Superior temporal gyrus (tissue), 1 donor: ENCODE data around the gene UQCRFS1.
"Not testable (repeated sequence)": the region's sequence is repeated elsewhere in the genome, so short reads cannot be mapped to it uniquely, and the experiment has no call there.

Experiments
- DNase-seq: peaks from one replicate; pipeline ENCODE4 v3.0.0-alpha.2; 2016; ENCODE audit errors: extremely low spot score

UQCRFS1 gene

GRCh38 chr19:29214411-29214810 is 1.5 kb upstream of the UQCRFS1 start:
- DNase-seq: no peak

GRCh38 chr19:29212356-29212647 is 649 bp downstream of the UQCRFS1 start:
- peak; percentile 14 for DNase-seq

- DNase-seq: peak; percentile 8
Measured at GRCh38 chr19:29211562-29212355, 1.2 kb downstream of the UQCRFS1 start.

GRCh38 chr19:29211041-29211440 is 1.9 kb downstream of the UQCRFS1 start:
- DNase-seq: not testable (repeated sequence)

- not testable (repeated sequence) for DNase-seq
Measured at GRCh38 chr19:29210502-29210901, 2.4 kb downstream of the UQCRFS1 start.

- not testable (repeated sequence) for DNase-seq
Measured at GRCh38 chr19:29207403-29208187, 5.4 kb downstream of the UQCRFS1 start.

DNA sequence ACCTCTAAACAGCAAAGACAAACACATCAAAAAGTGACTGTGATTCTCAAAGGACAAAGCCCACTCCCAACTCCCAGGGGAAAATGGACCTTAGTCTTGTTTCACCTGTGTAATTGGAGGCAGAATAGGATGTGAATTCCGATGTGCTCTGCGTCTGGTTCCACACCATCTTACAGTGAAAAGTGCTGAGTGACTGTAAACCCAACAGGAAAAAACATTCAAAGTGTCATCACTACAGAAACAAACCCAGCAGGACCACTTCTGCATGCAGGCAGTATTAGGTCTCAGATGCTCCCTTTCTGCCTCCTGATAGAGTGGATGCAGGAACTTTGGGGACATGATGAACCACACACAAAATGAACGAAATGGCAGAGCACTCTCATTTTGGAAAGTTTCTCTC is 6.5 kb downstream of the UQCRFS1 start:
- DNase-seq: no peak

DNA sequence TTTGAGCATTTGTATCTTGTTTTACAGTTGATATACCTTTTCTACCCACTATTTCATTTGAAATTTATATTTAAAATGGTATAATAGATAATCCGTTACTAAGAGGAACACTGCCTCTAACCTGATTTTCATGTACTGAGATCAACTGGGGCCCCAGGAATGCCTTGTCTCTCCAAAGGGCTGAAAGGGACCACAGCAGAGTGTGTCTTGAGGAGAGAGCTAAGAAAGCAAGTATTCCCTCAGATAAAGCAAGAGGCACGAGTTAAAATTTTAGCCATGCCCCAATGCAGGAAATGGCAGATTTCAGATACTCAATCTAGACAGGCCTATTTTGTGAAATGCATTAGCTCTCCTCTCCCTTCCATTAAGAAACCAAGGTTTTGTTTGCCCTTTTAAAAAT is 10.7 kb downstream of the UQCRFS1 start:
- DNase-seq: no peak

DNA sequence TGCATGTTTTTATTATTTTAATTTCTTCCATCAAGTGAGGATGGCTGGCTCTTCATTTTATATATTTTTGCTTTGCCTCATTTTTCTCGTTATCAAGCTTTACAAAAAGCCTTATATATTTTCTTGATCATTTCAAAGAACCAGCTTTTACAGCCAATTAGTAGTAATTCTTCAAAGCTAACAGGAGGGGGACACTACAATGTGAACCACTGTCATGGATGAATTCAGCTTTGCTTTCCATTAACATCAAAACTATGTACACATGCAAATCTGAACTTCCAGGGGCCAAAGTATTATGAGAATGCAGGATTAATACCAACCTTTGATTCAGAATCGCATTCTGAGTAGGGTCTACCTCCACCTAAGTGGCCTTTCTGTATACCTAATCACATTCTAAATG is 11.1 kb downstream of the UQCRFS1 start:
- DNase-seq: no peak

DNA sequence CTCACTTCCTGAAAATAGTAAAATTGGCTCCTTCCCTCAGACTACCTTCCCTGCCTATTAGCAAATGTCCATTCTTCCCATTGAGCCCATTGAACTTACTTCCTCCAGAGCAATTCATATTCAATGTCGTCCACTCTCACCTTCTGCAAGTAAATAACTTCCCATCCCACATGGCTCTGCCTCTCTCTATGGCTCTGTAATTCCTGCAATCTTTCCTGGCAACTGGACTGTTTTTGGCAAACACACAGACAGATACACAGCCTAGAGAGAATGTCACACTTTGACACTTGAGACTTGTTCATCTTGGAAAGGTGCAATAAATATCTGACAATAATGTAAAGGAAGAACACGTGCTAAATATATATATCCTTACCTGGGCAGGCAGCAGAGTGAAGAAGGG is 18.3 kb downstream of the UQCRFS1 start:
- DNase-seq: no peak

GRCh38 chr19:29193155-29193554 is 19.8 kb downstream of the UQCRFS1 start:
- DNase-seq: no peak

DNA sequence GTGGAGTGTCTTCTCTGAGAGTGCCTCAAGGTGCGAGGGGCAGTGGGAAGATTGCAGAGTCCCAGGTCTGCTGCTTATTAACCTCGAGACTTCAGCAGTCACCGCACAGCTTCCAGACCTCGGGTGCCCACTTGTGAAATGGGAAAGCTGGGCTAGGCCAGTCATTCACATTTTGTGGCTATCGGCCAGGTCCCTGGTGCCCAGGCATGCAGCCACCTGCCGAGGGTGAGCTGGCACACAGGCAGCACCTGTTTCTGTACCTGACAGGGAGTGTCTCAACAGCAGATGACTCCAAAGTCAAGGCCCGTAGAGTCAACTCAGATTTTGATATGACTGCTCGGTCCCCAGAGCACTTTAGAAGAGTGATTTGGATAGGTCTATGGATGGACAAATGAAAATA is 21.9 kb downstream of the UQCRFS1 start:
- no peak for DNase-seq

DNA sequence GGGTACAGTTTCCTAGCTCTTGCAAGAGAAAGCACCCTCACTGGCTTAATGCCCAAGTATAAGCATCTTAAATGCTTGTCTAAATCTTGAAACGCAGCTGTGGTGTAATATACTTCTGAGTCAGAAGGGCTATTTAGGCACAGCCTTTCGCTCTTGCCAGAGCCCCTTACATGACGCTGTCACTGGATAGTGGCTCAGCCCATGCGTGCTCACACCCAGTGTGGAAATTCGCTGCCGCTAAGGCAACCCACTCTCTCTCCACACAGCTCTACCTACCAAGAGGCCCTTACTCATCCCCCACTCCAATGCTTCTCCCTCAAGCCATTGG is 24.0 kb downstream of the UQCRFS1 start:
- peak; percentile 47 for DNase-seq

GRCh38 chr19:29188289-29189032 is 24.5 kb downstream of the UQCRFS1 start:
- peak; percentile 23 for DNase-seq

GRCh38 chr19:29187676-29188075 is 25.3 kb downstream of the UQCRFS1 start:
- DNase-seq: peak; percentile 38

- no peak for DNase-seq
Measured at GRCh38 chr19:29185427-29185826, 27.5 kb downstream of the UQCRFS1 start.

GRCh38 chr19:29176981-29177754 is 35.8 kb downstream of the UQCRFS1 start:
- DNase-seq: no peak

DNA sequence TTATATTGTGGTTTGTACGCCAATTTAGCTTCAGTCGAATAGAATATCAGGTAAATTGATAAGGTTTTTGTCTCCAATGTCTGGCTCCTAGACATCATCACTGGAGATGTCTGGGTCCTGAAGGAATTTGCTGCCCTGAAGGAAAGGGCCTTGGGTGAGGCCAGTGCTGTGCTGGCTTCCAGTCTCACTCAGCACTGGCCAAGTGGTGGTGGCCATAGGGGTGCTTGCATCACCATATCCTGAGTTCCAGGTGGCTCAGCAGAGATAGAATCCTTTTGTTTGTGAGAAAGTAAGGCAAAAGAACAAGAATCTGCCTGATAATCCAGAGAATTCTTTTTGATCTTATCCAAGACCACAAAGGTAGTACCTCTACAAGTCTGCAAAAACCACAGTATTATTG is 39.1 kb downstream of the UQCRFS1 start:
- no peak for DNase-seq

DNA sequence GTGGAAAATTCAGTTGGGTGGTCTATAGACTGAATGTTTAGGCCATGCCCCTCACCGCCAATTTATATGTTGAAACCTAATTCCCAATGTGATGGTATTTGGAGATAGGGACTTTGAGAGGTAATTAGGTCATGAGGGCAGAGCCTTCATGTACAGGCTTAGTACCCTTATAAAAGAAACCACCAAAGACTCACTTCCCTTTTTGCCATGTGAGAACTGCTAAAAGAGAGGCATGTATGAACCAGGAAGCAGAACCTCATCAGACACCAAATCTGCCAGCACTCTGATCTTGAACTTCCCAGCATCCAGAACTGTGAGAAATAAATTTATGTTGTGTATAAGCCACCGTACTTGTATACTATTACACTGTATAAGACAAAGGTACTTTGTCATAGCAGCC is 40.6 kb downstream of the UQCRFS1 start:
- DNase-seq: no peak

GRCh38 chr19:29171525-29171924 is 41.4 kb downstream of the UQCRFS1 start:
- DNase-seq: no peak

DNA sequence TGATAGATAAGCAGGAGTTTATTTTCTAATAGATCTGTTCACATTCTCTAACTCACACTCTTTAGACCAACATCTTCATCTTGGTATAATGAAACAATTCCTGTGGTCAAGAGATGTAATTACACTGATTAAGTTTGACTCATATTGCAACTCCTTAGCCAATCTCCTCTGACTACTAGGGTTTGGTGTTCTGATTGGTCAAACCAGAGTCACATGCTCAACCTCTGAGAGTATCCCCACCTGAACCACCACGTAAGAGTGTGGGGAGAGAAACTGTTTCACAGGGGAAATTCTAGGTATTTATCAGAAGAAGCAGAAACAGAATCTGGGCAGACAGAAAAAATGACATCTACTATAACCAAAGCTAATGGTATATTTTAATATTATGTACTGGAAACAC is 42.4 kb downstream of the UQCRFS1 start:
- DNase-seq: no peak

DNA sequence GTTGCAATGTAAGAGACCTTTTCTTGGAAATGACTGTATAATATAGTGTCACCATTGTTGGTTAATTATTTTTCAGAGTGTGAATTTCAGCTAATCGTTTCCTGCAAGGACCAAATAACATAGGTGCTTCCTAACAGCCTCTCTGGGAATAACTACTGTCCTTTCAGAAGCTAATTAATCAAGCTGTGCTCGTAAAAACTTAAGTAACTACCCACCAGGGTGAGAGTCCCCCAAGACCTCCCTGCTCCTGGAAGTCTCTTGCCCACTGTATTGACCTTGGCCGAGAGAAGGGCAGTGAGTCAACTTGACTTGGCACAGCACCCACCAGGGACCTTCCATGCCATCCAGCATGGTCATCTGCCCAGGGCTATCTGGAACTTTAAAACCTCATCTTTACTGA is 50.3 kb downstream of the UQCRFS1 start:
- DNase-seq: no peak
